ENCODE results near the gene DENND1A.
"Not testable (repeated sequence)": the region's sequence is repeated elsewhere in the genome, so short reads cannot be mapped to it uniquely, and the experiment has no call there.

DENND1A gene

GRCh38 chr9:123940721-123941523 lies 11.0 kb upstream of the DENND1A start:
- TF ChIP-seq POLR2A (IDR thresholded peaks at IDR 0.05; ENCODE audit: low read depth, low read length) = no peak
- FAIRE-seq (no peak), DNase-seq (ENCODE audit: insufficient read length, low spot score) (no peak)

GRCh38 chr9:123938401-123938800 lies 8.5 kb upstream of the DENND1A start:
- FAIRE-seq = no peak
- TF ChIP-seq POLR2A (IDR thresholded peaks at IDR 0.05; ENCODE audit: low read depth, low read length) = no peak
- DNase-seq (ENCODE audit: insufficient read length, low spot score) = no peak

GRCh38 chr9:123936575-123936974 lies 6.6 kb upstream of the DENND1A start:
- not testable (repeated sequence) for FAIRE-seq

GRCh38 chr9:123933440-123934212 lies 3.7 kb upstream of the DENND1A start:
- DNase-seq (ENCODE audit: insufficient read length, low spot score) (peak; percentile 95), FAIRE-seq (peak; percentile 100)
- no peak for TF ChIP-seq POLR2A (IDR thresholded peaks at IDR 0.05; ENCODE audit: low read depth, low read length)

More at GRCh38 chr9:123936575-123936974, 6.6 kb upstream of the DENND1A start:
- DNase-seq (ENCODE audit: insufficient read length, low spot score) = not testable (repeated sequence)

GRCh38 chr9:123929177-123929869 lies 603 bp downstream of the DENND1A start:
- DNase-seq (ENCODE audit: insufficient read length, low spot score) (peak; percentile 46), FAIRE-seq (no peak)
- no peak for TF ChIP-seq POLR2A (IDR thresholded peaks at IDR 0.05; ENCODE audit: low read depth, low read length)

GRCh38 chr9:123928533-123929176 lies 1.3 kb downstream of the DENND1A start:
- FAIRE-seq (no peak), DNase-seq (ENCODE audit: insufficient read length, low spot score) (no peak)
- no peak for TF ChIP-seq POLR2A (IDR thresholded peaks at IDR 0.05; ENCODE audit: low read depth, low read length)

GRCh38 chr9:123927625-123928532 lies 2.0 kb downstream of the DENND1A start:
- peak; percentile 50 for DNase-seq (ENCODE audit: insufficient read length, low spot score)
- no peak for TF ChIP-seq POLR2A (IDR thresholded peaks at IDR 0.05; ENCODE audit: low read depth, low read length)
- FAIRE-seq = peak; percentile 87

- no peak for DNase-seq (ENCODE audit: insufficient read length, low spot score)
- no peak for FAIRE-seq
- TF ChIP-seq POLR2A (IDR thresholded peaks at IDR 0.05; ENCODE audit: low read depth, low read length) = no peak
These were observed 3.0 kb downstream of the DENND1A start for GRCh38 chr9:123926941-123927340.

- peak; percentile 48 for FAIRE-seq
These were observed 4.1 kb downstream of the DENND1A start for GRCh38 chr9:123925819-123926218.

GRCh38 chr9:123925161-123925560 lies 4.8 kb downstream of the DENND1A start:
- FAIRE-seq = no peak
- no peak for TF ChIP-seq POLR2A (IDR thresholded peaks at IDR 0.05; ENCODE audit: low read depth, low read length)
- DNase-seq (ENCODE audit: insufficient read length, low spot score) = no peak

More at GRCh38 chr9:123925819-123926218, 4.1 kb downstream of the DENND1A start:
- no peak for DNase-seq (ENCODE audit: insufficient read length, low spot score)
- TF ChIP-seq POLR2A (IDR thresholded peaks at IDR 0.05; ENCODE audit: low read depth, low read length) = no peak

GRCh38 chr9:123924727-123925126 lies 5.2 kb downstream of the DENND1A start:
- FAIRE-seq (no peak), DNase-seq (ENCODE audit: insufficient read length, low spot score) (no peak)
- no peak for TF ChIP-seq POLR2A (IDR thresholded peaks at IDR 0.05; ENCODE audit: low read depth, low read length)

- no peak for FAIRE-seq
- no peak for TF ChIP-seq POLR2A (IDR thresholded peaks at IDR 0.05; ENCODE audit: low read depth, low read length)
- no peak for DNase-seq (ENCODE audit: insufficient read length, low spot score)
These were observed 6.0 kb downstream of the DENND1A start for GRCh38 chr9:123923884-123924283.

- TF ChIP-seq POLR2A (IDR thresholded peaks at IDR 0.05; ENCODE audit: low read depth, low read length) = no peak
- FAIRE-seq (no peak), DNase-seq (ENCODE audit: insufficient read length, low spot score) (no peak)
These were observed 6.5 kb downstream of the DENND1A start for GRCh38 chr9:123923377-123923776.
